ENCODE data around the gene PHIP. TPM values are rescaled to one million over a fixed set of nuclear protein-coding genes. Genes with fewer than 3 reads are reported as not detected.

Gene PHIP
- 8.2 TPM for polyA plus RNA-seq (2012; ENCODE audit: insufficient read length, low read depth)

GRCh38 chr6:79078075-79078969 is at the start of gene PHIP:
Gene PHIP (minus strand): TSS chr6:79078254. CDS start chr6:79078068, 186 bp downstream.
- TF ChIP-seq REST (IDR thresholded peaks at IDR 0.05; ENCODE audit: insufficient read depth in 1 of 2, low read depth in 2 of 2, low read length in 2 of 2): peak; percentile 16 to 44; a peak in 1 of 4 replicates
- peak; percentile 85 for TF ChIP-seq TAF1 (IDR thresholded peaks at IDR 0.05; ENCODE audit: borderline replicate concordance, insufficient read depth, low read length)
- TF ChIP-seq FOXP2 (optimal IDR thresholded peaks at IDR 0.05; ENCODE audit: borderline replicate concordance, extremely low read depth, extremely low read length, insufficient read depth): peak; percentile 89
- TF ChIP-seq POLR2AphosphoS5 (IDR thresholded peaks at IDR 0.05; ENCODE audit: low read depth, low read length): peak; percentile 87
- TF ChIP-seq SIN3A (IDR thresholded peaks at IDR 0.05; ENCODE audit: borderline replicate concordance, insufficient read depth, low read length): peak; percentile 78; the same call in 1 of the 2 replicates

DNA sequence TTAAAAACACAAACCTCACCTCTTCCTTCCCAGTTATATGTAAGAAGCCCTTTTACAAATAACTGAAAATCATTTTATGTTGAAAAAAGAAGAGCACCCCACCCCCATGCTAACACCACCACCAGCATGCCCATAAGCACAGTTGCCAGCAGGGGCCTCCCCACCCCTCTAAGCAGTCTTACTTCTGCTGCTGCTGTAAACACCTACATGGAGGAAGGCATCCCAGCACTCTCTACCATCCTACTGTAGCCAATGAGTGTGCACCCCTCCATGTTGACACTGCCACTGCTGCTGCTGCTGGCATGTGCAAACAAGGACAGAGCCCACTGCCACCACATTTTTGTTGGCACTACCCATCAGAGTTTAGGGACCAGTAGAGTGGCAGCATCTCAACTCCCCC is 49.6 kb upstream of the PHIP start:
- TF ChIP-seq SIN3A (IDR thresholded peaks at IDR 0.05; ENCODE audit: borderline replicate concordance, insufficient read depth, low read length): no peak
- TF ChIP-seq FOXP2 (optimal IDR thresholded peaks at IDR 0.05; ENCODE audit: borderline replicate concordance, extremely low read depth, extremely low read length, insufficient read depth): no peak
- TF ChIP-seq POLR2AphosphoS5 (IDR thresholded peaks at IDR 0.05; ENCODE audit: low read depth, low read length): no peak

- TF ChIP-seq POLR2AphosphoS5 (IDR thresholded peaks at IDR 0.05; ENCODE audit: low read depth, low read length): no peak
- TF ChIP-seq REST (IDR thresholded peaks at IDR 0.05; ENCODE audit: insufficient read depth in 1 of 2, low read depth in 2 of 2, low read length in 2 of 2): no peak
- no peak for TF ChIP-seq SIN3A (IDR thresholded peaks at IDR 0.05; ENCODE audit: borderline replicate concordance, insufficient read depth, low read length)
- no peak for TF ChIP-seq FOXP2 (optimal IDR thresholded peaks at IDR 0.05; ENCODE audit: borderline replicate concordance, extremely low read depth, extremely low read length, insufficient read depth)
- no peak for TF ChIP-seq TAF1 (IDR thresholded peaks at IDR 0.05; ENCODE audit: borderline replicate concordance, insufficient read depth, low read length)
Measured at GRCh38 chr6:79119217-79119616, 41.2 kb upstream of the PHIP start.

- TF ChIP-seq FOXP2 (optimal IDR thresholded peaks at IDR 0.05; ENCODE audit: borderline replicate concordance, extremely low read depth, extremely low read length, insufficient read depth) (no peak), TAF1 (IDR thresholded peaks at IDR 0.05; ENCODE audit: borderline replicate concordance, insufficient read depth, low read length) (no peak), SIN3A (IDR thresholded peaks at IDR 0.05; ENCODE audit: borderline replicate concordance, insufficient read depth, low read length) (no peak), REST (IDR thresholded peaks at IDR 0.05; ENCODE audit: insufficient read depth in 1 of 2, low read depth in 2 of 2, low read length in 2 of 2) (no peak), POLR2AphosphoS5 (IDR thresholded peaks at IDR 0.05; ENCODE audit: low read depth, low read length) (no peak)
Measured at GRCh38 chr6:79117752-79118151, 39.7 kb upstream of the PHIP start.

DNA sequence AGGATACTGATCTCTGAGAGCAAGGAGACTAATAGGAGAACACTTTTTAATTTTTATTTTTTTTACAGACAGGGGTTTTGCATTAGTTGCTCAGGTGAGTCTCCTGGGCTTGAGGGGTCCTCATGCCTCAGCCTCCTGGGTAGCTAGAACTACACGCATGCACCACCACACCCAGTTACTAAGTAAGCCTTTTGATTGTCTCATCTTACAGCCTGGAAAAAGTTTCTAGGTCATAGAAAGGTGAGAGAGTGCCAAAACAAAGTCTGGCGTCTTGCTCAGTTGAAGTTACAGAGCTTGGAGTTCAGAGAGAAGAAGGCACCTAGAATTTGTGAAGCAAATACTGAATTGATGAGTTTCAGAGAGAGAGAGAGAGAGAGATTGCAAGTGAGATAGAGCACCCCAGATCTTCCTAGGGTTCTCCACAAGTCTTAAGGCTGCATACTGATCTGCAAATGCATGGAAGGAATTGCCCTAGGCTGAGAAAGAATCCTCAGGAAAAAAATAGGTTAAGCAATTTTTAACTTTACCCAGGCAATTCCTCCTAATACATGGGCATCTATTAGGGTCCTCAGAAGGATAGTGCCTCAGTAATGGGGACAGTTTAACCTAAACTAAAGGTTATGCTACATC is 37.6 kb upstream of the PHIP start:
- TF ChIP-seq SIN3A (IDR thresholded peaks at IDR 0.05; ENCODE audit: borderline replicate concordance, insufficient read depth, low read length): no peak
- no peak for TF ChIP-seq REST (IDR thresholded peaks at IDR 0.05; ENCODE audit: insufficient read depth in 1 of 2, low read depth in 2 of 2, low read length in 2 of 2)
- TF ChIP-seq FOXP2 (optimal IDR thresholded peaks at IDR 0.05; ENCODE audit: borderline replicate concordance, extremely low read depth, extremely low read length, insufficient read depth): no peak
- no peak for TF ChIP-seq POLR2AphosphoS5 (IDR thresholded peaks at IDR 0.05; ENCODE audit: low read depth, low read length)
- TF ChIP-seq TAF1 (IDR thresholded peaks at IDR 0.05; ENCODE audit: borderline replicate concordance, insufficient read depth, low read length): no peak

All from PFSK-1 (cell line).